Measurements from ENCODE around the gene HOXD10.

HOXD10 gene

GRCh38 chr2:176096986-176097819, 19.4 kb upstream of the HOXD10 start:
- TF ChIP-seq, protein P1, sequence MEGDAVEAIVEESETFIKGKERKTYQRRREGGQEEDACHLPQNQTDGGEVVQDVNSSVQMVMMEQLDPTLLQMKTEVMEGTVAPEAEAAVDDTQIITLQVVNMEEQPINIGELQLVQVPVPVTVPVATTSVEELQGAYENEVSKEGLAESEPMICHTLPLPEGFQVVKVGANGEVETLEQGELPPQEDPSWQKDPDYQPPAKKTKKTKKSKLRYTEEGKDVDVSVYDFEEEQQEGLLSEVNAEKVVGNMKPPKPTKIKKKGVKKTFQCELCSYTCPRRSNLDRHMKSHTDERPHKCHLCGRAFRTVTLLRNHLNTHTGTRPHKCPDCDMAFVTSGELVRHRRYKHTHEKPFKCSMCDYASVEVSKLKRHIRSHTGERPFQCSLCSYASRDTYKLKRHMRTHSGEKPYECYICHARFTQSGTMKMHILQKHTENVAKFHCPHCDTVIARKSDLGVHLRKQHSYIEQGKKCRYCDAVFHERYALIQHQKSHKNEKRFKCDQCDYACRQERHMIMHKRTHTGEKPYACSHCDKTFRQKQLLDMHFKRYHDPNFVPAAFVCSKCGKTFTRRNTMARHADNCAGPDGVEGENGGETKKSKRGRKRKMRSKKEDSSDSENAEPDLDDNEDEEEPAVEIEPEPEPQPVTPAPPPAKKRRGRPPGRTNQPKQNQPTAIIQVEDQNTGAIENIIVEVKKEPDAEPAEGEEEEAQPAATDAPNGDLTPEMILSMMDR (IDR thresholded peaks at IDR 0.05) = peak; percentile 90
- peak overlapping the region; percentile 60 for H3K4me3 Mint-ChIP-seq
- H3K27ac Mint-ChIP-seq = no peak overlapping the region
- peaks cover 6% of the 10 kb centered on the region for H3K9me3 Mint-ChIP-seq
- peak; percentile 84 for DNase-seq
- peaks cover 48% of the 10 kb centered on the region for H3K4me1 Mint-ChIP-seq
- H3K27me3 Mint-ChIP-seq (ENCODE audit: low read depth, poor library complexity) = peaks cover 95% of the 10 kb centered on the region
- no peaks in the 10 kb centered on the region for H3K36me3 Mint-ChIP-seq (ENCODE audit: low read depth)

GRCh38 chr2:176097820-176098365, 18.7 kb upstream of the HOXD10 start:
- DNase-seq = no peak
- TF ChIP-seq, protein P1 (IDR thresholded peaks at IDR 0.05) = peak; percentile 38
- no peak overlapping the region for H3K27ac Mint-ChIP-seq
- peaks cover 49% of the 10 kb centered on the region for H3K4me1 Mint-ChIP-seq
- peaks cover 6% of the 10 kb centered on the region for H3K9me3 Mint-ChIP-seq
- H3K27me3 Mint-ChIP-seq (ENCODE audit: low read depth, poor library complexity) = peaks cover 100% of the 10 kb centered on the region
- H3K36me3 Mint-ChIP-seq (ENCODE audit: low read depth) = no peaks in the 10 kb centered on the region
- peak overlapping the region; percentile 60 for H3K4me3 Mint-ChIP-seq

DNA sequence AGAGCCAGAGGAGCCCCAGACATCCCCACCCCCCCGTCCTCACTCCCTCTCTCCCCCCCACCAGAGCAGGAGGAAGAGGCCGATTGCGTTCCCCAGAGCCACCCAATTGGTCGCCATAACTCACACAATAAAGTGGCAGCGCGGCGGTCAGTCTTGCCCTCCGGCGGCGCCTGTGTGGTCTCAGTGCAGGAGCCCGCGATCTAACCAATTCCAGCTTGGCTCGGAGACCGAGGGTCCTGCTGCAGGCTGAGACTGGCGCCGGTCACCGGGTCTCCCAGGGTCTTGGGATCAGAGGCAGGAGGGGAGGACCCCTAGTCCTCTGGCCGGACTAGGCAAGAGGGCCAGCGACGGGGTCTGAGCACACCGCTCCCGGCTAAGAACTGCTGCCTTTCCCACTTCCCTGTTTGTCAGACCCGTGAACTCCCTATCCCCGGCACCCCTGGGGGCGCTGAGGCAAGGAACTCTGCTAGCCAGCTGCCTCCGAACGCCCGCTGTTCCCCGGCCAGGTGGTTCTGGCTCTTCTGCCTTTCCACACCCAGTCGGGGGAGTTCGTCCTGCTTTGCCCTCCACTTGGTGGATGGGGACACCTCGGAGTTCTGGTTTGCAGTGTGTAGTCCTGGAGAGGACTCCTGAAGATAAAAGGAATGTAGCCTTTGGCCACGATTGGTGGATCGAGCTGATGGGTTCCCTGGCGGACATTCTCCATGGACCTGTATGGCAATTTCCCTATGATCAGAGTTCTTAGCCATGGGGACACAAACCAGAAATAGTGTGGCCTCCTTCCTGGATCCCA, 18.0 kb upstream of the HOXD10 start:
- TF ChIP-seq, protein P1 (IDR thresholded peaks at IDR 0.05) = no peak

DNA sequence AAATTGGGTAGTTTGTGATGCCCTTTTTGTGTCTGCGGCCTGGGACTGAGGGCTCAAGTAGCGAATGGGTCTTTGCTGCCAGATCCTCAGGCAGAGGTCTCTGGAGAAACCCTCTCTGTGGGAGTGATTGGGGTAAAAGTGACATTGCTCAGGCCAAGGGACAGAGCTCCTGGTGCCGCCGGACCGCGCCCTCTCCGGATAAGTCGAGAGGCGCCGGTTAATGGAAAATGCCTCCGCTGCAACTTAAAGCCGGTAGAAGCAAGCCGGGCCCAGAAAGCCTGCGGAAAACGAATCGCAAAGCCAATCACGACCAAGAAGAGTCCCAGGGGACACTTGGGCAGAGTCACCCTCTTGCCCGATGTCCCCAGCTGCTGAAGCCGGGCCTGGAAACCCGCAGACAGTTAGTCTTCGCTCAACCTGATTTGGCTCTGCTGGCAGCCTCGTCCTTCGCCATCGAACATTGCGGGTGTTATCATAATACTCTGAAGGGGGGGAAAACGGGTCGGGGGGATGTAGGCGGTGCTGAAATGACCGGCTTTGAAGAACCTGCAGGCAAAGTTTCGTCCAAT, 17.3 kb upstream of the HOXD10 start:
- Mint-ChIP-seq H3K27me3 (ENCODE audit: low read depth, poor library complexity) (peaks cover 100% of the 10 kb centered on the region), H3K27ac (no peak overlapping the region), H3K9me3 (no peaks in the 10 kb centered on the region), H3K36me3 (ENCODE audit: low read depth) (no peaks in the 10 kb centered on the region), H3K4me1 (peaks cover 47% of the 10 kb centered on the region), H3K4me3 (peak overlapping the region; percentile 60)
- peak; percentile 17 for DNase-seq
- TF ChIP-seq, protein P1 (IDR thresholded peaks at IDR 0.05) = no peak

More for the DNA sequence above, 18.0 kb upstream of the HOXD10 start:
- peaks cover 100% of the 10 kb centered on the region for H3K27me3 Mint-ChIP-seq (ENCODE audit: low read depth, poor library complexity)
- H3K9me3 Mint-ChIP-seq = peaks cover 4% of the 10 kb centered on the region
- H3K36me3 Mint-ChIP-seq (ENCODE audit: low read depth) = no peaks in the 10 kb centered on the region
- H3K27ac Mint-ChIP-seq = no peak overlapping the region
- peak; percentile 70 for DNase-seq
- peaks cover 45% of the 10 kb centered on the region for H3K4me1 Mint-ChIP-seq
- H3K4me3 Mint-ChIP-seq = peak overlapping the region; percentile 60

DNA sequence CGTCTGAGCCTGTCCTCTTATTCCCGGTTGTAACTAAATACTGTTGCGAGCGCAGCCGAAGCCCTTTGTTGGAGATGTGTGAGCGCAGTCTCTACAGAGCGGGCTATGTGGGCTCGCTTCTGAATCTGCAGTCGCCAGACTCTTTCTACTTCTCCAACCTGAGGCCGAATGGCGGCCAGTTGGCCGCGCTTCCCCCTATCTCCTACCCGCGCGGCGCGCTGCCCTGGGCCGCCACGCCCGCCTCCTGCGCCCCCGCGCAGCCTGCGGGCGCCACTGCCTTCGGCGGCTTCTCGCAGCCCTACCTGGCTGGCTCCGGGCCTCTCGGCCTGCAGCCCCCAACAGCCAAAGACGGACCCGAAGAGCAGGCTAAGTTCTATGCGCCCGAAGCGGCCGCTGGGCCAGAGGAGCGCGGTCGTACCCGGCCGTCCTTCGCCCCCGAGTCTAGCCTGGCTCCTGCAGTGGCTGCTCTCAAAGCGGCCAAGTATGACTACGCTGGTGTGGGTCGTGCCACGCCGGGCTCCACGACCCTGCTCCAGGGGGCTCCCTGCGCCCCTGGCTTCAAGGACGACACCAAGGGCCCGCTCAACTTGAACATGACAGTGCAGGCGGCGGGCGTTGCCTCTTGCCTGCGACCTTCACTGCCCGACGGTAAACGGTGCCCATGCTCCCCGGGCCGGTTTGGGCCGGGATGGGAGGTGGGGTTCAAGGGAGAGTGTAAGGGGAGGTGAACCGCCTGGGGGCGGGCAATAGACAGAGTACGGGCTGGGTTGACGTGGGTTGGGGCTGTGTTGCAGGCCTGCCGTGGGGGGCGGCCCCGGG, 16.6 kb upstream of the HOXD10 start, which contains the start of gene HOXD12:
Gene HOXD12 (plus strand): TSS at position 68 of the 819 bp plus-strand sequence. CDS start 7 bp downstream, at position 75.
- no peaks in the 10 kb centered on the region for H3K9me3 Mint-ChIP-seq
- peak within 1 kb of the TSS; percentile 60 for H3K4me3 Mint-ChIP-seq
- no peaks in the 10 kb centered on the region for H3K36me3 Mint-ChIP-seq (ENCODE audit: low read depth)
- peaks cover 100% of the 10 kb centered on the region for H3K27me3 Mint-ChIP-seq (ENCODE audit: low read depth, poor library complexity)
- TF ChIP-seq, protein P1 (IDR thresholded peaks at IDR 0.05) = no peak
- H3K27ac Mint-ChIP-seq = no peak within 1 kb of the TSS
- DNase-seq = no peak
- peaks cover 54% of the 10 kb centered on the region for H3K4me1 Mint-ChIP-seq

Data from nephron progenitor cell (in vitro differentiated cells).